ENCODE data around the gene MMD.
A peak's percentile ranks its signal among the peaks of the same experiment; 100 is the strongest.
"Not testable (repeated sequence)": the region's sequence is repeated elsewhere in the genome, so short reads cannot be mapped to it uniquely, and the experiment has no call there.

The MMD gene

GRCh38 chr17:55421179-55421934 is at the start of gene MMD:
TSS of gene MMD (minus strand) at chr17:55421835. CDS start at chr17:55421695, 140 bp downstream.
- 0 out of 2 replicates have a peak, but pooled peaks have one; percentile 4 for TF ChIP-seq L3MBTL2 (conservative IDR thresholded peaks at IDR 0.05)
- no peak for TF ChIP-seq HDGF (IDR thresholded peaks at IDR 0.05; ENCODE audit: borderline replicate concordance)
- no peak for TF ChIP-seq TARDBP (IDR thresholded peaks at IDR 0.05)
- TF ChIP-seq SP1 (IDR thresholded peaks at IDR 0.05) = no peak
- no peak for TF ChIP-seq SUZ12 (IDR thresholded peaks at IDR 0.05)
- CTCF ChIA-PET = no interaction called here
- POLR2A ChIA-PET = interaction anchor here (1.0 to 1.6 kb wide), 4 partner anchors 12 to 34 kb away, joined by 3 to 5 read pairs (median 3); no protein-coding TSS in a partner anchor
- DNase-seq (ENCODE audit: extremely low spot score) = no peak

- no peak for DNase-seq (ENCODE audit: extremely low spot score)
- ChIA-PET POLR2A (no interaction called here), CTCF (no interaction called here)
- TF ChIP-seq PKNOX1 (IDR thresholded peaks at IDR 0.05) = no peak
- no peak for TF ChIP-seq ZNF384 (IDR thresholded peaks at IDR 0.05)
- no peak for TF ChIP-seq LEF1 (IDR thresholded peaks at IDR 0.05; ENCODE audit: borderline replicate concordance)
- no peak for TF ChIP-seq L3MBTL2 (conservative IDR thresholded peaks at IDR 0.05)
- TF ChIP-seq SP1 (IDR thresholded peaks at IDR 0.05) = no peak
- no peak for TF ChIP-seq ARNT (IDR thresholded peaks at IDR 0.05)
- TF ChIP-seq CTBP1 (IDR thresholded peaks at IDR 0.05; ENCODE audit: borderline replicate concordance) = no peak
- no peak for TF ChIP-seq NFRKB (IDR thresholded peaks at IDR 0.05)
- TF ChIP-seq FOXA1 (IDR thresholded peaks at IDR 0.05) = no peak
- no peak for TF ChIP-seq ELF4 (IDR thresholded peaks at IDR 0.05)
- TF ChIP-seq FOXM1 (IDR thresholded peaks at IDR 0.05; ENCODE audit: borderline replicate concordance) = no peak
- no peak for TF ChIP-seq SUZ12 (IDR thresholded peaks at IDR 0.05)
- no peak for TF ChIP-seq BHLHE40 (IDR thresholded peaks at IDR 0.05; ENCODE audit: borderline replicate concordance)
- TF ChIP-seq TARDBP (IDR thresholded peaks at IDR 0.05) = no peak
- no peak for TF ChIP-seq FOXK2 (IDR thresholded peaks at IDR 0.05)
- no peak for TF ChIP-seq HDGF (IDR thresholded peaks at IDR 0.05; ENCODE audit: borderline replicate concordance)
Measured at GRCh38 chr17:55466671-55467070, 45.0 kb upstream of the MMD start.

- POLR2A ChIA-PET = not testable (repeated sequence)
Measured at GRCh38 chr17:55465771-55466170, 44.1 kb upstream of the MMD start.

GRCh38 chr17:55463600-55463999 is 42.0 kb upstream of the MMD start:
- no peak for TF ChIP-seq HDGF (IDR thresholded peaks at IDR 0.05; ENCODE audit: borderline replicate concordance)
- TF ChIP-seq FOXK2 (IDR thresholded peaks at IDR 0.05) = no peak
- no peak for TF ChIP-seq L3MBTL2 (conservative IDR thresholded peaks at IDR 0.05)
- TF ChIP-seq SP1 (IDR thresholded peaks at IDR 0.05) = no peak
- CTCF ChIA-PET = no interaction called here
- DNase-seq (ENCODE audit: extremely low spot score) = no peak
- POLR2A ChIA-PET = no interaction called here

More at GRCh38 chr17:55465771-55466170, 44.1 kb upstream of the MMD start:
- CTCF ChIA-PET; DNase-seq (ENCODE audit: extremely low spot score): not testable (repeated sequence)

- ChIA-PET CTCF (no interaction called here), POLR2A (no interaction called here)
- TF ChIP-seq HDGF (IDR thresholded peaks at IDR 0.05; ENCODE audit: borderline replicate concordance) (no peak), NFRKB (IDR thresholded peaks at IDR 0.05) (no peak), FOXM1 (IDR thresholded peaks at IDR 0.05; ENCODE audit: borderline replicate concordance) (no peak), ELF4 (IDR thresholded peaks at IDR 0.05) (no peak), LEF1 (IDR thresholded peaks at IDR 0.05; ENCODE audit: borderline replicate concordance) (no peak), BHLHE40 (IDR thresholded peaks at IDR 0.05; ENCODE audit: borderline replicate concordance) (no peak)
- DNase-seq (ENCODE audit: extremely low spot score) = no peak
Measured at GRCh38 chr17:55462711-55463110, 41.1 kb upstream of the MMD start.

GRCh38 chr17:55462234-55462633 is 40.6 kb upstream of the MMD start:
- CTCF ChIA-PET = no interaction called here
- DNase-seq (ENCODE audit: extremely low spot score) = no peak
- TF ChIP-seq NFRKB (IDR thresholded peaks at IDR 0.05) = no peak
- no peak for TF ChIP-seq TARDBP (IDR thresholded peaks at IDR 0.05)
- no peak for TF ChIP-seq ARNT (IDR thresholded peaks at IDR 0.05)
- TF ChIP-seq L3MBTL2 (conservative IDR thresholded peaks at IDR 0.05) = no peak
- TF ChIP-seq PKNOX1 (IDR thresholded peaks at IDR 0.05) = no peak
- POLR2A ChIA-PET = no interaction called here

- DNase-seq (ENCODE audit: extremely low spot score) = no peak
- ChIA-PET CTCF (no interaction called here), POLR2A (interaction anchor here (0.6 kb wide), 1 partner anchor 48 kb away, joined by 3 read pairs; no protein-coding TSS in a partner anchor)
- TF ChIP-seq CTBP1 (IDR thresholded peaks at IDR 0.05; ENCODE audit: borderline replicate concordance) (no peak), TARDBP (IDR thresholded peaks at IDR 0.05) (no peak), BHLHE40 (IDR thresholded peaks at IDR 0.05; ENCODE audit: borderline replicate concordance) (no peak), SUZ12 (IDR thresholded peaks at IDR 0.05) (no peak), ZNF384 (IDR thresholded peaks at IDR 0.05) (no peak), FOXK2 (IDR thresholded peaks at IDR 0.05) (no peak), HDGF (IDR thresholded peaks at IDR 0.05; ENCODE audit: borderline replicate concordance) (no peak), ARNT (IDR thresholded peaks at IDR 0.05) (no peak), FOXM1 (IDR thresholded peaks at IDR 0.05; ENCODE audit: borderline replicate concordance) (no peak), ELF4 (IDR thresholded peaks at IDR 0.05) (no peak), LEF1 (IDR thresholded peaks at IDR 0.05; ENCODE audit: borderline replicate concordance) (no peak)
Measured at GRCh38 chr17:55458978-55459377, 37.3 kb upstream of the MMD start.
